CMK (cell line): ENCODE results near the gene THSD8.
"Not testable (repeated sequence)": the region's sequence is repeated elsewhere in the genome, so short reads cannot be mapped to it uniquely, and the experiment has no call there.

Source experiments
- DNase-seq: peaks from one replicate; pipeline ENCODE4 v3.0.0-alpha.2; 2010; ENCODE audit warnings: low read depth

THSD8 gene

GRCh38 chr19:12792051-12792852 is 9.6 kb upstream of the THSD8 start:
- no peak for DNase-seq

GRCh38 chr19:12792853-12793289 is 9.0 kb upstream of the THSD8 start:
- DNase-seq, result no peak

GRCh38 chr19:12793290-12794195 is 8.3 kb upstream of the THSD8 start:
- peak; percentile 78 for DNase-seq

GRCh38 chr19:12794196-12794941 is 7.5 kb upstream of the THSD8 start:
- DNase-seq, result no peak

GRCh38 chr19:12794971-12795381 is 6.9 kb upstream of the THSD8 start:
- no peak for DNase-seq

GRCh38 chr19:12796146-12797071 is 5.5 kb upstream of the THSD8 start:
- no peak for DNase-seq

GRCh38 chr19:12797141-12797587 is 4.7 kb upstream of the THSD8 start:
- DNase-seq, result no peak

- DNase-seq, result not testable (repeated sequence)
Measured at GRCh38 chr19:12797607-12798006, 4.3 kb upstream of the THSD8 start.

- no peak for DNase-seq
Measured at GRCh38 chr19:12799742-12800465, 2.0 kb upstream of the THSD8 start.

- no peak for DNase-seq
Measured at GRCh38 chr19:12800466-12800770, 1.5 kb upstream of the THSD8 start.

GRCh38 chr19:12800923-12801465 is 875 bp upstream of the THSD8 start:
- DNase-seq, result no peak

- DNase-seq, result no peak
Measured at GRCh38 chr19:12802267-12803106, 618 bp downstream of the THSD8 start.

- DNase-seq, result no peak
Measured at GRCh38 chr19:12804051-12804450, 2.2 kb downstream of the THSD8 start.

GRCh38 chr19:12806242-12807081 is 4.6 kb downstream of the THSD8 start, which contains the start of gene RNASEH2A:
Gene RNASEH2A, plus strand, starts transcription at chr19:12806584. Its CDS starts 90 bp downstream, at chr19:12806674.
- DNase-seq, result no peak

- DNase-seq, result no peak
Measured at GRCh38 chr19:12815088-12815487, 13.2 kb downstream of the THSD8 start.

GRCh38 chr19:12817188-12817587 is 15.3 kb downstream of the THSD8 start:
- not testable (repeated sequence) for DNase-seq

GRCh38 chr19:12817810-12818209 is 15.9 kb downstream of the THSD8 start:
- not testable (repeated sequence) for DNase-seq

- DNase-seq, result no peak
Measured at GRCh38 chr19:12821761-12822160, 19.9 kb downstream of the THSD8 start.
